NCI-H187 (cell line): Measurements from ENCODE around the gene RTL1.

Experiments used
- DNase-seq, 2 experiments: peaks; one replicate each; lab custom pipeline; 2025; lab: John Stamatoyannopoulos, UW

Gene RTL1

DNA sequence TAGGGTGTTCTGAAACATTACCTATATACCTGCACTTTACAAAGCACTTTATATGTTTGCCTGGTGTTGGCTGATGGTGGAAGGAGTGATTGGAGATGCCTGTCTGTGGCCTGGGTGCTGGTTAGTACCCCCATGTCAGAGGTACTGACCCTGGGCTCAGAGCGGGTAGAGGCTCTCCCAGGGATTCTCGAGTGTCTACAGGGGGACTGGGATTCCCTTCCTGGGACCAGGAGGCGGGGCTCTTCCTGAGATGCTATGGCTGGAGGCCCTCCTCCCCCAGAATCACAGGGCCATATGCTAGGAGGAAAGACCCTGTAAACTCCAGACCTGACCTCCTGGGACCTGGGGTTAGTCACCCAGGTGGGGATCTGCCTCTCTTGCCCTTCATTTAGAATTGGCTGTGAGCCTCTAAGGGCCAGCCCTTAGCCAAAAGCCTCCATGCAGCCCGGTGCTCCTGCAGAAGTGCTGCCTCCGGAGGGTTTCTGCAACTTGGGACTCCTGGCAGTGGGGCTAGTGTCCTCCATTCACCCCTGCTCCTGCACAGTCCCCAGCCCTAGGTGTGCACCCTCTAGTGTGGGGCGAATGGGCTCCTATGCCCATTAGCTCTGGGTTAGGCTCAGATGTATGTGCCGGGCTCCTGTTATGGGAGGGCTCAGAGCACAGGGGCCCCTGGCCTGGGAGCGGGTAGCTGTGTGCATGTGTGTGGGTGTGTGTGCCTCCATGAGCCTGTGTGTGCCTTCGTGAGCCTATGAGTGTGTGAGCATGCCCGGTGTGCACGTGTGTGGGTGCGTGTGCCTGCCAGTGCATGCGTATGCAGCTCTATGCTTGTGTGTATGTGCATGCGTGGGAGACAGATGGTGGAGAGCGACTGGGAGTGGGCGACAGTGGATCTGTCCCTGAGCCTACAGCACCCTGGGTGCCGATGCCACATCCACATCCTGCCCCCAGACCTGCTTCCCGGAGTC is 36.6 kb downstream of the RTL1 start:
- no peak for DNase-seq

- DNase-seq, result no peak
Measured at GRCh38 chr14:100865682-100866591, 37.6 kb downstream of the RTL1 start.

DNA sequence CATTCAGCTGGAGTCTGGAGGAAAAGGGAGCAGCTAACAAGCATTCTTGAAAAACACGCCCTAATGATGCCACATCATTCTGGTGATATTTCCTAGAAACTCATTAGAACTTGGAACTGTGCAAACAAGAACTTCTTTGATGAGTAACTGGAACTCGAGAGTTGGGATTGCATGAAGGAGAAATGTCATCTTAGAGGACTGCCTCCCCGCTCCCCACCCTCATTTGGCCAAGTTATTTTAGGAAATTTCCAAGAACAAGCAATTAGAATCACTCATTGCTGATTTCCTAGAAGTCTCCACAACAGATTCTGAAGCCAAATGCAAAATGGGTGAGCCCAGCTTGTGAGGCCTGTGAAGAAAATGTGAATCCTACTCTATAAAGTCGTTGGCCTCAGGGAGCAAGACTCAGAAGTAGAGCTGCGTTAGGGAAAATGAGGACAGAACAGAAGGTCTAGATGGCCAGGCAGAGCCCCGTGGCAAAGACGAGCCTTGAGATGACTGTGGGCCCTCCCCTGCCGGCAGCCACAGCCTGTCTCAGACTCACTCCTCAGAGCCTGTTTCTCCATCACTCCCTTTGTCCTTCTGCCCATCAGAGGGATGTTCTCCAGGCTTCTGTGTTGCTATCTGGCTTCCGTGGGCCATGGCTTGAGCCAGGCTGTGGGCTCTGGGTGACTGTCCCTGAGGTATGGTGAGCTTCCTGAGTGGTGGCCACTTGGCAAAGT is 38.4 kb downstream of the RTL1 start:
- DNase-seq, result no peak

GRCh38 chr14:100864206-100864605 is 39.3 kb downstream of the RTL1 start:
- DNase-seq, result no peak

- DNase-seq, result no peak
Measured at GRCh38 chr14:100862793-100863192, 40.7 kb downstream of the RTL1 start.

DNA sequence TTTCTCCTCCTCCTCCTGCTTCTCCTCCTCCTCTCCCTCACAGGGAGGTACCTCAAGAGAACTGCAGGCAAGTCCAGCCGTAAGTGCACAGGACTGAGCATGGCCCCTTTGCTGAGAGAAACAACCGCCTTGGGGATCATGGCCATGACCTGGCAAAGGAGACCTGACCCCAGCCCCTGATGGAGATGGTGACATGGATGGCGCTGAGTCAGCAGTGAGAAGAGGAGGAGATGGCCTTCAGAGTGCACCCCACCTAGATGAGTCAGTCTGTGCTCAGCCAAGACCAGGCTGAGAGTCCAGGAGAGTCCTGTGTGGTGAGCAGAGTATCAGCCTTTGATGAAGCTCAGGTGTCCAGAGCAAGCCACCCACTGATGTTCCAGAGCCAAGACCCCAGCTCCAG is 41.2 kb downstream of the RTL1 start:
- no peak for DNase-seq

- no peak for DNase-seq
Measured at GRCh38 chr14:100861937-100862247, 41.6 kb downstream of the RTL1 start.

DNA sequence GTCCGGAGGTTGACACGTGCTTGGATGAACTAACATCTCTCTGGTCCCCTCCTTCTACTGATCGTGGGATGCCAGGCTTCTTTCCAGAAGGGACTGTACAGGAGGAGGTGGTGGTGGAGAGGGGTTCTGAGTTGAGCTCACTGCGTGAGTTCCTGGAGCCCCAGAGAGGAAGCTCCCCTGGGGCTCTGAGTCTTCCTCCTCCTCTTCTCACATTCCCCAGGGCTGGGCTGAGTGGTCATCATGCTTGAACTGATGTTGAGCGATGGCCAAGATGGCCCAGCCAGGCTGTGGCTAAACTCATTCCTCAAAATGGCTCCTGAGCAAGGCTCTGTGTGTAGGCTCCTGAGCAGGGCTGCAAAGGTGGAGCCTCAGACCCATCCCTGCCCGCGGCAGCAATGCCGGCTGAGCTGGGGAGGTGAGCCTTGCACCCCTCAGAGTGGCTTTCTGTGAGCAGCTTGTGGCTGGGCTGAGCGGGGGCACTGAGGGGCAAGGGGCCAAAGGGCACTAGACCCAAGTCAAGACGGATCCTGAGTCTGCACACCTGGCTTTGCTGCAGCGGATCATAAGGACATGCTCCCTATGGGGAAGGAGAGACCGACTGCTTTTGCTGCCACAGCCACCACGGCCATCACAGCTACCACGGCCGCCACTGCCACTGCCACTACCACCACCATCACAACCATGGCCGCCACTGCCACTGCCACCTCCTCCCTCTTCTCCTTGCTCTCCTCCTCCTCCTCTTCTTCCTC is 42.2 kb downstream of the RTL1 start:
- DNase-seq, result no peak

- DNase-seq, result no peak
Measured at GRCh38 chr14:100860556-100861187, 42.9 kb downstream of the RTL1 start.

GRCh38 chr14:100859781-100860180 is 43.7 kb downstream of the RTL1 start:
- DNase-seq, result no peak

DNA sequence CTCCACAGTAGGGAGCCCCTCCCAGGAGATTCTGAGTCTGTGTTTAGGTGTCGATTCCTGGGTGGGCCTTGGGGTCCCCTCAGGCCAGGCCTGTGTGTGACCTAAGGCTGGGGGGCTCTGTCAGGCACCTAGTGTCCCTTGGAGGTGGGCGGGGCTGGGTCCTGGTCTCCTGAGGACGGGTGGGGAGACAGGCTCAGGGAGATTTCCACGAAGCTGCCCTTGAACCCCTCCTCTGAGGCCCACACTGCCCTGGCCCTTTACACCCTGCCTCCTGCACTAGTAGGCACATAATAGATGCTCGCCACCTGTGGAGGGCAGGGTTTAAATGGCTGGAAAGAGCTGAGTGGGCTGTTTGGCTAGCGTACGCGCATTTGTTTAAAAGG is 44.7 kb downstream of the RTL1 start:
- no peak for DNase-seq

- DNase-seq, result no peak
Measured at GRCh38 chr14:100857923-100858837, 45.3 kb downstream of the RTL1 start.

- DNase-seq, result no peak
Measured at GRCh38 chr14:100857233-100857922, 46.1 kb downstream of the RTL1 start.

- DNase-seq, result no peak
Measured at GRCh38 chr14:100856056-100856950, 47.2 kb downstream of the RTL1 start.

GRCh38 chr14:100855256-100855930 is 48.1 kb downstream of the RTL1 start:
- no peak for DNase-seq

GRCh38 chr14:100854435-100854834 is 49.1 kb downstream of the RTL1 start:
- DNase-seq, result no peak

DNA sequence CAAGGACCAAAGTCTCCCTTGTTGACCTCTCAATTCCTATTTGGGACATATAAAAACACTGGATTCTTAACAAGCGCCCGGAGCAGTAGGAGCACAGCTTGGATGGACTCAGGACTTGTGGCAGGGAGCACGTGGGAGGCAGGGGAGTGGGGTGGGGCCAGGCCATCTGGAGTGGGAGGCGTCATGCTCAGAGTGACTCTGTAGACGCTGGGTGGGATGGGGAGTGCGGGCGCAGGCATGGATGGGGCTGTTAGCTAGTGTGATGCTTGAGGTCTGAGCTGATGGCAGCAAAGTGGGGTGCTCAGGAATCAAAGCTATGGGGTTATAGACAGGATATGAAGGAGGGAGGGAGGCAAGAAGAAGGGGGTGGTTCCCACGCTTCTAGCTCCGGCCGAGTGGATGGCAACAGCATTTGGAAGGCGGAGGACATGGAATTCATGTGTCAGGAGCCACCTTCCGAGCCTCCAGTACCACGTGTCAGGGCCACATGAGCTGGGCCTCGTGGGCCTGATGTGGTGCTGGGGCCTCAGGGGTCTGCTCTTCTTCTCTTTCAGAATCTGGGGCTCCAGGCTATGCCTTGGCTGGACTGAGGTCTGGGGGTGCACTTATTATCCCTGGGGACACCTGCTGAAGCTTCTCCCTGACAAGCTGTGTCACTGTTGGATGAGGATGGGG is 51.4 kb downstream of the RTL1 start:
- DNase-seq, result no peak
